IPS DF 6.9 (cell line): ENCODE data around the gene STXBP1.

Experiments used
- DNase-seq: peaks from one replicate; pipeline ENCODE4 v3.0.0-alpha.2; 2013; ENCODE audit warnings: low read depth, low spot score
- H3K27ac ChIP-seq: one replicate; pipeline ENCODE4 v1.5.1; 2013; ENCODE audit warnings: low read length, control low read depth
- H3K27me3 ChIP-seq: 2 replicates; pipeline ENCODE4 v1.6.1; 2013; ENCODE audit warnings: mild to moderate bottlenecking, low read length; ENCODE audit not compliant: control insufficient read depth, insufficient read depth
- H3K36me3 ChIP-seq: 2 replicates; pipeline ENCODE4 v1.6.1; 2013; ENCODE audit warnings: low read length; ENCODE audit not compliant: control insufficient read depth, insufficient read depth
- H3K4me1 ChIP-seq: 2 replicates; pipeline ENCODE4 v1.6.1; 2013; ENCODE audit warnings: low read length; ENCODE audit not compliant: control insufficient read depth, insufficient read depth
- H3K4me3 ChIP-seq: 2 replicates; pipeline ENCODE4 v1.5.1; 2013; ENCODE audit warnings: mild to moderate bottlenecking, low read length
- H3K9me3 ChIP-seq: 2 replicates; pipeline ENCODE4 v1.6.1; 2013; ENCODE audit warnings: low read length, inconsistent platforms; ENCODE audit not compliant: control insufficient read depth, insufficient read depth
- WGBS: extraction: QIAGEN DNeasy Blood & Tissue Kit; methylation state at CpG from one replicate; pipeline ENCODE4 v1.1.7; 2013; ENCODE audit warnings: mixed read lengths, missing lambda C conversion rate; ENCODE audit not compliant: insufficient read length, insufficient coverage; 5-methylcytosine and 5-hydroxymethylcytosine counted together

Gene STXBP1

GRCh38 chr9:127658428-127658827, 46.4 kb downstream of the STXBP1 start:
- no peak overlapping the region for H3K4me3 ChIP-seq
- no peaks in the 10 kb centered on the region for H3K9me3 ChIP-seq
- no peak overlapping the region for H3K27ac ChIP-seq
- H3K4me1 ChIP-seq = 0 out of 2 replicates have a peak, but pooled peaks cover 1% of the 10 kb centered on the region
- H3K36me3 ChIP-seq = no peaks in the 10 kb centered on the region
- H3K27me3 ChIP-seq = no peaks in the 10 kb centered on the region
- DNase-seq = no peak
- no CpG with 5 or more reads among the region's 5 CpGs for WGBS

- Histone ChIP-seq H3K27me3 (no peaks in the 10 kb centered on the region), H3K36me3 (0 out of 2 replicates have a peak, but pooled peaks cover 4% of the 10 kb centered on the region), H3K27ac (no peak overlapping the region), H3K4me3 (no peak overlapping the region), H3K4me1 (no peaks in the 10 kb centered on the region), H3K9me3 (no peaks in the 10 kb centered on the region)
- DNase-seq = no peak
- WGBS = no CpG with 5 or more reads among the region's 13 CpGs
Measured at GRCh38 chr9:127660886-127661741, 49.0 kb downstream of the STXBP1 start.

- H3K27me3 ChIP-seq = no peaks in the 10 kb centered on the region
- H3K36me3 ChIP-seq = 0 out of 2 replicates have a peak, but pooled peaks cover 4% of the 10 kb centered on the region
- no peak for DNase-seq
- no peaks in the 10 kb centered on the region for H3K4me1 ChIP-seq
- no peaks in the 10 kb centered on the region for H3K9me3 ChIP-seq
- no CpG with 5 or more reads among the region's 1 CpG for WGBS
- H3K27ac ChIP-seq = no peak overlapping the region
- H3K4me3 ChIP-seq = no peak overlapping the region
Measured at GRCh38 chr9:127662617-127663016, 50.5 kb downstream of the STXBP1 start.

- Histone ChIP-seq H3K9me3 (no peaks in the 10 kb centered on the region), H3K27ac (no peak overlapping the region), H3K4me3 (no peak overlapping the region), H3K4me1 (no peaks in the 10 kb centered on the region), H3K36me3 (0 out of 2 replicates have a peak, but pooled peaks cover 4% of the 10 kb centered on the region), H3K27me3 (no peaks in the 10 kb centered on the region)
- no CpG with 5 or more reads among the region's 7 CpGs for WGBS
- no peak for DNase-seq
Measured at GRCh38 chr9:127664324-127664677, 52.2 kb downstream of the STXBP1 start.

- WGBS = no CpG with 5 or more reads among the region's 10 CpGs
- Histone ChIP-seq H3K4me3 (no peak overlapping the region), H3K9me3 (no peaks in the 10 kb centered on the region), H3K36me3 (0 out of 2 replicates have a peak, but pooled peaks cover 4% of the 10 kb centered on the region), H3K27ac (no peak overlapping the region), H3K27me3 (no peaks in the 10 kb centered on the region), H3K4me1 (no peaks in the 10 kb centered on the region)
- DNase-seq = no peak
Measured at GRCh38 chr9:127664678-127665507, 52.8 kb downstream of the STXBP1 start.

- H3K36me3 ChIP-seq = peaks cover 4% of the 10 kb centered on the region; the same call in 1 of the 2 replicates
Measured at GRCh38 chr9:127667127-127667844, 55.2 kb downstream of the STXBP1 start.

GRCh38 chr9:127667906-127668305, 55.8 kb downstream of the STXBP1 start:
- no CpG with 5 or more reads among the region's 18 CpGs for WGBS
- H3K36me3 ChIP-seq = peaks cover 4% of the 10 kb centered on the region; the same call in 1 of the 2 replicates

More at GRCh38 chr9:127667127-127667844, 55.2 kb downstream of the STXBP1 start:
- Histone ChIP-seq H3K9me3 (no peaks in the 10 kb centered on the region), H3K4me1 (no peaks in the 10 kb centered on the region), H3K27me3 (no peaks in the 10 kb centered on the region), H3K4me3 (no peak overlapping the region), H3K27ac (no peak overlapping the region)
- no peak for DNase-seq
- WGBS = no CpG with 5 or more reads among the region's 3 CpGs

GRCh38 chr9:127673234-127673633, 61.2 kb downstream of the STXBP1 start:
- Histone ChIP-seq H3K9me3 (no peaks in the 10 kb centered on the region), H3K4me3 (no peak overlapping the region), H3K36me3 (peaks cover 11% of the 10 kb centered on the region), H3K4me1 (no peaks in the 10 kb centered on the region), H3K27ac (no peak overlapping the region), H3K27me3 (no peaks in the 10 kb centered on the region)
- DNase-seq = no peak
- no CpG with 5 or more reads among the region's 7 CpGs for WGBS

More at GRCh38 chr9:127667906-127668305, 55.8 kb downstream of the STXBP1 start:
- Histone ChIP-seq H3K4me1 (no peaks in the 10 kb centered on the region), H3K9me3 (no peaks in the 10 kb centered on the region), H3K4me3 (no peak overlapping the region), H3K27me3 (no peaks in the 10 kb centered on the region), H3K27ac (no peak overlapping the region)
- DNase-seq = no peak

- Histone ChIP-seq H3K27me3 (no peaks in the 10 kb centered on the region), H3K27ac (no peak overlapping the region), H3K9me3 (no peaks in the 10 kb centered on the region), H3K36me3 (peaks cover 20% of the 10 kb centered on the region), H3K4me1 (no peaks in the 10 kb centered on the region), H3K4me3 (no peak overlapping the region)
- WGBS = no CpG with 5 or more reads among the region's 12 CpGs
- DNase-seq = no peak
Measured at GRCh38 chr9:127676638-127677037, 64.6 kb downstream of the STXBP1 start.

- Histone ChIP-seq H3K27ac (no peak overlapping the region), H3K27me3 (no peaks in the 10 kb centered on the region), H3K4me3 (no peak overlapping the region), H3K9me3 (no peaks in the 10 kb centered on the region), H3K4me1 (no peaks in the 10 kb centered on the region), H3K36me3 (peaks cover 27% of the 10 kb centered on the region)
- DNase-seq = no peak
- no CpG with 5 or more reads among the region's 2 CpGs for WGBS
Measured at GRCh38 chr9:127679506-127679905, 67.4 kb downstream of the STXBP1 start.
